ENCODE measurements around the gene NRBP1.
"Not testable (repeated sequence)": the region's sequence is repeated elsewhere in the genome, so short reads cannot be mapped to it uniquely, and the experiment has no call there.

The NRBP1 gene

GRCh38 chr2:27422958-27423357, 5.5 kb upstream of the NRBP1 start:
- DNase-seq, result no peak

GRCh38 chr2:27425039-27425438, 3.4 kb upstream of the NRBP1 start:
- not testable (repeated sequence) for DNase-seq

- DNase-seq, result no peak
Observed at GRCh38 chr2:27427863-27428212, 593 bp upstream of the NRBP1 start.

GRCh38 chr2:27428978-27429541, 629 bp downstream of the NRBP1 start:
- peak; percentile 74 for DNase-seq

GRCh38 chr2:27431395-27431794, 3.0 kb downstream of the NRBP1 start:
- DNase-seq, result no peak

- DNase-seq, result no peak
Observed at GRCh38 chr2:27435628-27436027, 7.2 kb downstream of the NRBP1 start.

- no peak for DNase-seq
Observed at GRCh38 chr2:27441226-27441926, 12.9 kb downstream of the NRBP1 start.

- DNase-seq, result no peak
Observed at GRCh38 chr2:27441958-27442919, 13.8 kb downstream of the NRBP1 start, which contains the start of gene KRTCAP3. Gene KRTCAP3, plus strand, starts transcription at chr2:27442381. Its CDS starts 32 bp downstream, at chr2:27442413.

GRCh38 chr2:27442920-27443282, 14.5 kb downstream of the NRBP1 start:
- DNase-seq, result no peak

- DNase-seq, result no peak
Observed at GRCh38 chr2:27445155-27445554, 16.7 kb downstream of the NRBP1 start.

GRCh38 chr2:27445615-27446014, 17.2 kb downstream of the NRBP1 start:
- no peak for DNase-seq

GRCh38 chr2:27446057-27446456, 17.6 kb downstream of the NRBP1 start:
- no peak for DNase-seq

GRCh38 chr2:27448381-27448780, 19.9 kb downstream of the NRBP1 start:
- DNase-seq, result no peak

GRCh38 chr2:27451095-27451494, 22.7 kb downstream of the NRBP1 start:
- no peak for DNase-seq

- no peak for DNase-seq
Observed at GRCh38 chr2:27453968-27454367, 25.5 kb downstream of the NRBP1 start.

- no peak for DNase-seq
Observed at GRCh38 chr2:27461118-27461517, 32.7 kb downstream of the NRBP1 start.

- DNase-seq, result no peak
Observed at GRCh38 chr2:27464443-27464842, 36.0 kb downstream of the NRBP1 start.

GRCh38 chr2:27471961-27472360, 43.5 kb downstream of the NRBP1 start:
- no peak for DNase-seq

GRCh38 chr2:27485496-27485895, 57.1 kb downstream of the NRBP1 start:
- DNase-seq, result no peak

GRCh38 chr2:27489118-27489497, 60.7 kb downstream of the NRBP1 start:
- DNase-seq, result no peak

- DNase-seq, result peak; percentile 82
Observed at GRCh38 chr2:27489498-27490397, 61.3 kb downstream of the NRBP1 start, which contains the start of gene IFT172. Gene IFT172, minus strand, starts transcription at chr2:27489743. Its CDS starts 90 bp downstream, at chr2:27489653.

All from T1000 (cell line).